ENCODE data around the gene MAP4K2.

DNA sequence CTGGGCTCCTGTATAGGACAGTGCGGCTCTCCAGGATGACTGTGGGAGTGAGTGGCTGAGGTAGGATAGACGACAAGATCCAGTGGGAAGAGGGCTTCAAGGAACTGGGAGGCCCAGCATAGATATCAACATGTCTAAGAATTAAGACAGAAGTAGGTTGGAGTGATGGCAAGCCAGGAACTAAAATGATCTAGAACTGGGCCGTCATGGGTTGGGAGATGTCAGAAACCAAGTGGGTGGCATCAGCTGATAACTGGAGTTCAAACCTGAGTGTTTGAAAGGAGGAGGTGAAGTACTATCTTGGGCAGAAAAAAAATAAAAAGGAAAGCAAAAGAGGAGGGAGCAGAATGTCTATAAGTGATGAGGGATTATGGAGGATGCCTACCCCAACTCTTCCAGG, 14.5 kb upstream of the MAP4K2 start:
- TF ChIP-seq, protein P1, sequence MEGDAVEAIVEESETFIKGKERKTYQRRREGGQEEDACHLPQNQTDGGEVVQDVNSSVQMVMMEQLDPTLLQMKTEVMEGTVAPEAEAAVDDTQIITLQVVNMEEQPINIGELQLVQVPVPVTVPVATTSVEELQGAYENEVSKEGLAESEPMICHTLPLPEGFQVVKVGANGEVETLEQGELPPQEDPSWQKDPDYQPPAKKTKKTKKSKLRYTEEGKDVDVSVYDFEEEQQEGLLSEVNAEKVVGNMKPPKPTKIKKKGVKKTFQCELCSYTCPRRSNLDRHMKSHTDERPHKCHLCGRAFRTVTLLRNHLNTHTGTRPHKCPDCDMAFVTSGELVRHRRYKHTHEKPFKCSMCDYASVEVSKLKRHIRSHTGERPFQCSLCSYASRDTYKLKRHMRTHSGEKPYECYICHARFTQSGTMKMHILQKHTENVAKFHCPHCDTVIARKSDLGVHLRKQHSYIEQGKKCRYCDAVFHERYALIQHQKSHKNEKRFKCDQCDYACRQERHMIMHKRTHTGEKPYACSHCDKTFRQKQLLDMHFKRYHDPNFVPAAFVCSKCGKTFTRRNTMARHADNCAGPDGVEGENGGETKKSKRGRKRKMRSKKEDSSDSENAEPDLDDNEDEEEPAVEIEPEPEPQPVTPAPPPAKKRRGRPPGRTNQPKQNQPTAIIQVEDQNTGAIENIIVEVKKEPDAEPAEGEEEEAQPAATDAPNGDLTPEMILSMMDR (IDR thresholded peaks at IDR 0.05), result no peak
- no peak for TF ChIP-seq POLR2AphosphoS5 (IDR thresholded peaks at IDR 0.05)

All from sigmoid colon (tissue), 4 donors.